GM21737 (cell line): ENCODE data around the gene CLDN22.

Experiments used
- ATAC-seq: cut with Tn5 transposase; IDR thresholded peaks from one replicate; pipeline ENCODE4 v1.9.1; 2021; ENCODE audit warnings: mild to moderate bottlenecking, moderate library complexity; ENCODE audit not compliant: unreplicated experiment

The CLDN22 gene

GRCh38 chr4:183320211-183321059 lies at the start of gene CLDN22:
CLDN22 (minus strand) TSS chr4:183320276; CDS start chr4:183320218, 58 bp downstream.
- no peak for ATAC-seq

- ATAC-seq = no peak
Measured at GRCh38 chr4:183369073-183369472, 49.0 kb upstream of the CLDN22 start.

GRCh38 chr4:183366206-183366835 lies 46.2 kb upstream of the CLDN22 start:
- no peak for ATAC-seq

GRCh38 chr4:183364025-183364424 lies 43.9 kb upstream of the CLDN22 start:
- no peak for ATAC-seq

GRCh38 chr4:183362916-183363542 lies 43.0 kb upstream of the CLDN22 start:
- no peak for ATAC-seq

GRCh38 chr4:183362036-183362435 lies 42.0 kb upstream of the CLDN22 start:
- ATAC-seq = no peak

- no peak for ATAC-seq
Measured at GRCh38 chr4:183360161-183360919, 40.3 kb upstream of the CLDN22 start.

GRCh38 chr4:183358215-183358755 lies 38.2 kb upstream of the CLDN22 start:
- ATAC-seq = no peak

GRCh38 chr4:183356931-183357675 lies 37.0 kb upstream of the CLDN22 start:
- no peak for ATAC-seq

- ATAC-seq = no peak
Measured at GRCh38 chr4:183356173-183356830, 36.2 kb upstream of the CLDN22 start.

- ATAC-seq = no peak
Measured at GRCh38 chr4:183355405-183355804, 35.3 kb upstream of the CLDN22 start.

- no peak for ATAC-seq
Measured at GRCh38 chr4:183354219-183354618, 34.1 kb upstream of the CLDN22 start.

- ATAC-seq = no peak
Measured at GRCh38 chr4:183353557-183353956, 33.5 kb upstream of the CLDN22 start.

GRCh38 chr4:183352546-183352945 lies 32.5 kb upstream of the CLDN22 start:
- ATAC-seq = no peak

GRCh38 chr4:183350317-183351071 lies 30.4 kb upstream of the CLDN22 start:
- ATAC-seq = no peak

- ATAC-seq = no peak
Measured at GRCh38 chr4:183349673-183350072, 29.6 kb upstream of the CLDN22 start.

GRCh38 chr4:183348706-183349659 lies 28.9 kb upstream of the CLDN22 start:
- no peak for ATAC-seq

GRCh38 chr4:183348136-183348535 lies 28.1 kb upstream of the CLDN22 start:
- ATAC-seq = no peak
